AG04450 (cell line): ENCODE results near the gene ST6GALNAC2. TPM values are rescaled to one million over a fixed set of nuclear protein-coding genes. Genes with fewer than 3 reads are reported as not detected.
A peak's percentile ranks its signal among the peaks of the same experiment; 100 is the strongest.

Experiments used
- CTCF ChIA-PET: fragments of 300-600, 350-600 bp; formaldehyde crosslinking; extraction: SDS; loops from one replicate; lab custom pipeline; 2022; ENCODE audit warnings: antibody characterized with exemption, inconsistent platforms; lab: Charles Lee
- POLR2A ChIA-PET: fragments of 350-600 bp; formaldehyde crosslinking; extraction: SDS; loops from one replicate; lab custom pipeline; 2021; ENCODE audit warnings: antibody characterized with exemption, inconsistent platforms; lab: Yijun Ruan, JAX
- DNase-seq: peaks from one replicate; pipeline ENCODE4 v3.0.0-alpha.2; 2011; ENCODE audit warnings: low read depth, low spot score
- H3K27ac ChIP-seq: one replicate; pipeline ENCODE4 v1.5.1; 2012; ENCODE audit warnings: low read depth, low read length, control low read depth
- H3K27me3 ChIP-seq: one replicate; pipeline ENCODE4 v1.6.0; 2012; ENCODE audit warnings: low read length; ENCODE audit not compliant: control insufficient read depth, insufficient read depth
- H3K4me3 ChIP-seq: 2 replicates; pipeline ENCODE4 v1.5.1; 2011; ENCODE audit warnings: mild to moderate bottlenecking, low read depth, low read length, control low read depth
- H3K9me3 ChIP-seq: 2 replicates; pipeline ENCODE4 v1.5.1; 2012; ENCODE audit warnings: low read length; ENCODE audit not compliant: control insufficient read depth, insufficient read depth
- polyA plus RNA-seq: library from polyadenylated mRNA; depleted of rRNA; stranded (reverse); fragments of >200 nt; gene quantifications from 2 replicates; pipeline ENCODE4 v1.2.3, GENCODE V29; 2011
- TF ChIP-seq, protein P1 (sequence below): IDR thresholded peaks from 2 replicates; pipeline ENCODE4 v1.5.1; 2011; ENCODE audit warnings: low read depth, low read length, control low read depth, inconsistent platforms

The ST6GALNAC2 gene
- polyA plus RNA-seq, 1 experiment: 0.36 TPM

DNA sequence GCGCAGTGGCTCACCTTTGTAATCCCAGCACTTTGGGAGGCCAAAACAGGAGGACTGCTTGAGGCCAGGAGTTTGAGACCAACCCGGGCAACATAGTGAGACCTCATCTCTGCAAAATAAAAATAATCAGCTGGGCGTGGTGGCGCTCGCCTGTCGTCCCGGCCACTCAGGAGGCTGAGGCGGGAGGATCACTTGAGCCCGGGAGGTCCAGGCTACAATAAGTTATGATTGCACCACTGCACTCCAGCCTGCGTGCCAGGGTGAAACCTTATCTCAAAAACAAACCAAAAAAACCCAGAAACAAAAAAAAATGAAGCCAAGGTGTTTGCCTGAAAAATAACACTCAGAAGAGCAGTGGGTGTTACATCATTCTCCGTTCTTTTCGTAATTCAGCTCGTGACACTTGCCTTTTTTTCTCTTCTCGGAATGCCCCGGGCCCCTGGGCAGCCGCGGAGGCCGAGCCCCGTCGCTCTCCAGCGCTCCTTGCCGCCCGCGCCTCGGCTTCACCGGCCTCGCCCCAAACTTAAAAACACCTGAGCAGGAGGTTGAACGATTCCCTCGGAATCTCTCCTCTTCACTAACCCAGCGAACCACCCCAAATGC lies 28.8 kb downstream of the ST6GALNAC2 start:
- CTCF ChIA-PET: interaction anchor here (0.6 to 4.3 kb wide), 7 partner anchors 9 to 1232 kb away, joined by 3 to 23 read pairs (median 4); no protein-coding TSS in a partner anchor
- no peak for DNase-seq
- Histone ChIP-seq H3K27ac (peak overlapping the region; percentile 67), H3K9me3 (no peaks in the 10 kb centered on the region), H3K27me3 (no peaks in the 10 kb centered on the region), H3K4me3 (peak overlapping the region; percentile 95)
- TF ChIP-seq, protein P1, sequence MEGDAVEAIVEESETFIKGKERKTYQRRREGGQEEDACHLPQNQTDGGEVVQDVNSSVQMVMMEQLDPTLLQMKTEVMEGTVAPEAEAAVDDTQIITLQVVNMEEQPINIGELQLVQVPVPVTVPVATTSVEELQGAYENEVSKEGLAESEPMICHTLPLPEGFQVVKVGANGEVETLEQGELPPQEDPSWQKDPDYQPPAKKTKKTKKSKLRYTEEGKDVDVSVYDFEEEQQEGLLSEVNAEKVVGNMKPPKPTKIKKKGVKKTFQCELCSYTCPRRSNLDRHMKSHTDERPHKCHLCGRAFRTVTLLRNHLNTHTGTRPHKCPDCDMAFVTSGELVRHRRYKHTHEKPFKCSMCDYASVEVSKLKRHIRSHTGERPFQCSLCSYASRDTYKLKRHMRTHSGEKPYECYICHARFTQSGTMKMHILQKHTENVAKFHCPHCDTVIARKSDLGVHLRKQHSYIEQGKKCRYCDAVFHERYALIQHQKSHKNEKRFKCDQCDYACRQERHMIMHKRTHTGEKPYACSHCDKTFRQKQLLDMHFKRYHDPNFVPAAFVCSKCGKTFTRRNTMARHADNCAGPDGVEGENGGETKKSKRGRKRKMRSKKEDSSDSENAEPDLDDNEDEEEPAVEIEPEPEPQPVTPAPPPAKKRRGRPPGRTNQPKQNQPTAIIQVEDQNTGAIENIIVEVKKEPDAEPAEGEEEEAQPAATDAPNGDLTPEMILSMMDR: no peak
- POLR2A ChIA-PET: interaction anchor here (0.7 to 2.6 kb wide), 10 partner anchors 10 to 1607 kb away, joined by 3 to 12 read pairs (median 4); partner anchors contain the start of genes CYGB and PRCD

GRCh38 chr17:76554131-76554530 lies 31.5 kb downstream of the ST6GALNAC2 start:
- H3K9me3 ChIP-seq: no peaks in the 10 kb centered on the region

DNA sequence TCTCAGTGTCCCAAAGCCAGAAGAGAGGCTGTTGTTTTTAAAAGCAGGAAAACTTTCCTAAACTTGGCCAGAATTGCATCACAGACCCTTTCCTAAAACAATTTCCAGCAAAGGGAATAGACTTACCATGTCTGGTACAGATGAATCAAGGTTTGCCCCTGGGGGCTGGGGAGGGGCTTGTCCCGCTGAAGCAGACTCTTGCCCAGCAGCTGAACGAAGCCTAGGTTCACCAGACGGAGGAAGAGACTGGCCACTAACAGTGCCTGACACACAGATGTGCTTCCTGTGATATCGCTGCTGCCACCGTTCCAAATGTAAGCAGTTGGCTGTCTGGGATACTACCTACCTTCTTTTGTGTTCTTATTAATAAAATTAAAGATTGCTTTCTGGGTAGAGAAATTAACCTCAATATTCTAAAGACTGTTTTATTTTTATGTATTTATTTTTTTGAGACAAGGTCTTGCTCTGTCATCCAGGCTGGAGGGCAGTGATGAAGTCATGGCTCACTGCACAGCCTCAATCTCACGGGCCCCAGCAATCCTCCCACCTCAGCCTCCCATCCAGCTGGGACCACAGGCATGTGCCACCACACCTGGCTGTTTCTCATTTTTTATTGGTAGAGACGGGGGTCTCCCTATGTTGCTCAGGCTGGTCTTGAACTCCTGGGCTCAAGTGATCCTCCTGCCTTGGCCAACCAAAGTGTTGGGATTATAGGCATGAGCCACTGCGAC lies 32.3 kb downstream of the ST6GALNAC2 start:
- ChIA-PET CTCF (interaction anchor here (0.8 to 2.2 kb wide), 3 partner anchors 30 to 71 kb away, joined by 3 to 10 read pairs (median 4); no protein-coding TSS in a partner anchor), POLR2A (no interaction called here)
- Histone ChIP-seq H3K27me3 (no peaks in the 10 kb centered on the region), H3K27ac (no peak overlapping the region), H3K9me3 (no peaks in the 10 kb centered on the region), H3K4me3 (no peak overlapping the region)
- DNase-seq: no peak
- TF ChIP-seq, protein P1: no peak

More at GRCh38 chr17:76554131-76554530, 31.5 kb downstream of the ST6GALNAC2 start:
- no peak for DNase-seq
- CTCF ChIA-PET: interaction anchor here (0.8 kb wide), 1 partner anchor 32 kb away, joined by 4 read pairs; no protein-coding TSS in a partner anchor
- H3K27ac ChIP-seq: no peak overlapping the region
- H3K27me3 ChIP-seq: no peaks in the 10 kb centered on the region
- no peak overlapping the region for H3K4me3 ChIP-seq
- TF ChIP-seq, protein P1: no peak
- POLR2A ChIA-PET: no interaction called here

- H3K4me3 ChIP-seq: no peak overlapping the region
- no peak for DNase-seq
- no peaks in the 10 kb centered on the region for H3K27me3 ChIP-seq
- ChIA-PET CTCF (interaction anchor here (1.3 to 2.2 kb wide), 3 partner anchors 11 to 84 kb away, joined by 4 to 10 read pairs (median 5); partner anchors contain the start of gene AANAT), POLR2A (interaction anchor here (1.2 kb wide), 1 partner anchor 22 kb away, joined by 8 read pairs; no protein-coding TSS in a partner anchor)
- TF ChIP-seq, protein P1: no peak
- no peaks in the 10 kb centered on the region for H3K9me3 ChIP-seq
- no peak overlapping the region for H3K27ac ChIP-seq
Measured at GRCh38 chr17:76551685-76552084, 34.0 kb downstream of the ST6GALNAC2 start.
